GM13977 (cell line): Measurements from ENCODE around the gene PCDHGB3.
A peak's percentile ranks its signal among the peaks of the same experiment; 100 is the strongest.
"Not testable (repeated sequence)": the region's sequence is repeated elsewhere in the genome, so short reads cannot be mapped to it uniquely, and the experiment has no call there.

Experiments used
- DNase-seq: peaks from one replicate; pipeline ENCODE4 v3.0.0; 2012; ENCODE audit warnings: low spot score
- CTCF ChIP-seq: IDR thresholded peaks from 2 replicates; pipeline ENCODE4 v1.5.1; 2012; ENCODE audit warnings: mild to moderate bottlenecking, control low read depth; ENCODE audit not compliant: insufficient read depth; ENCODE audit errors: extremely low read depth, missing control alignments
- in situ Hi-C: fragments of 300-500 bp; cut with MboI; formaldehyde crosslinking; loops from one replicate; pipeline ENCODE4 v1.12.0; 2022; ENCODE audit warnings: low sequenced_read_pairs, low pct_unique_long_range_greater_than_20kb, mixed read lengths, inconsistent platforms; ENCODE audit not compliant: unreplicated experiment

PCDHGB3 gene

DNA sequence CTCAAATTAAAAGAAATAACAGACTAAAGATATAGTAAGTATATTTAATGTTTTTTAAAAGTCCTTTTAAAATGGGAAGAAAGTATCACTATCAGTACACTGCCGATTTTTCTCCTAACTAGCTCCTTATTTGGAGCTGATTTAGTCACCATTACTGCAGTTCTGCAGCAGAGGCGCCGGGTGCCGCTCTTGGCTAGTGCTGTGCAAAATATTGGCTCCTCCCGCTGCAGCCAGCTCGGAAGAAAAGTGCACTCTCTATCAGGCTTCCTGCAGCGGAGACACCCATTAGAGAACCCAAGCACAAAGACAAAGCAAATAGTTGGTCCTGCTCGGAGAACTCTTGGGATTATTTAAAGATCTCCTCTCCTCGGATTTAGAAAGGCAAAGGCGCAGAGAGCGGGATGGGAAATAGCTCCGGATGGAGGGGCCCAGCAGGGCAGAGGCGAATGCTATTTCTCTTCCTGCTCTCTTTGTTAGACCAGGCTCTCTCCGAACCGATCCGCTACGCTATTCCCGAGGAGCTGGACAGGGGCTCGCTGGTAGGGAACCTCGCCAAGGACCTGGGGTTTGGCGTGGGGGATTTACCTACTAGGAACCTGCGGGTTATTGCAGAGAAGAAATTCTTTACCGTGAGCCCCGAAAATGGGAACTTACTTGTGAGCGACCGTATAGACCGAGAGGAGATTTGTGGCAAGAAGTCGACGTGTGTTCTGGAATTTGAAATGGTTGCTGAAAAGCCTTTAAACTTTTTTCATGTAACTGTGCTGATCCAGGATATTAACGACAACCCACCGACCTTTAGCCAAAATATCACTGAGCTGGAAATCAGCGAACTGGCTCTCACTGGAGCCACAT, at the start of gene PCDHGB3:
PCDHGB3 (plus strand) TSS at position 249 of the 855 bp plus-strand sequence; CDS start at position 402, 153 bp downstream.
- in situ Hi-C loops, result no loop called here
- peak; percentile 77 for TF ChIP-seq CTCF
- peak; percentile 84 for DNase-seq

GRCh38 chr5:141322261-141322660, 47.8 kb upstream of the PCDHGB3 start:
- no peak for TF ChIP-seq CTCF
- in situ Hi-C loops, result no loop called here
- DNase-seq, result no peak

DNA sequence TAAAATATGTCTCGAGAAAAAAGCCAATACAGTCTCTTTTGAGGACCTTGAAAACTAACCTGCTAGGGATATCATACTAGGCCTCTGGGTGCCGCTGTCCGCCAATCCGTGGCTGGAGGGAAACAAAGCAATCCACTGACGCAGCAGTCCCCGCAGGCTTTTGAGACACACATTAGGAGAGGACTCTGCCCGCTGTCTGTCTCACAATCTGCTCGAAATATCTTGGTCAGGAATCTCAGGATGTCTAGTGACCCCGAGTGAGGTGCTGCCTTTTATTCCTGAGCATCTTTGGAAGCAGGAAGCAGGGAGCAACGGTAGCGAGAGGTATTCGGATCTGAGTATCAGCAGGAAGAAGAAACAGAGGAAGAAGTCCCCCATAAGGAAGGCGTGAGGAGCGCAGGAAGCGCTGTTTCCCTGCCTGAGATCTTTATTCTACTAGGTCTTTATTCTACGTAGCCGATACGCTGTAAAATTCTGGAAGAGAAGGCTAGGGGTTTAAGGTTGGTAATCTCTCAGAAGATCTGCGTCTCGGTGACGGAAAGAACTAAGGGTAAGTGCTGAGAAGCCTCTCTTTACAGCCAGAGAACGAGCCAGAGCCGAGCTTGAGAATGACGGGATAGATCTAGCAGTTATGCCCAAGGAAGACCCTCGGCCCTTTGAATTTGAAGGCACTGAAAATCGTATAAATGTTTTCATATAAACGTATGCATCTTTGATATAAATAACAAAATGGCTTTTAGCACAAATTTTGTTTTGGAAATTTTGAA, 43.8 kb upstream of the PCDHGB3 start:
- DNase-seq, result no peak
- in situ Hi-C loops, result no loop called here
- TF ChIP-seq CTCF, result peak; percentile 31

GRCh38 chr5:141328231-141328630, 41.8 kb upstream of the PCDHGB3 start:
- in situ Hi-C loops, result no loop called here
- DNase-seq, result no peak
- no peak for TF ChIP-seq CTCF

GRCh38 chr5:141330299-141331080, 39.6 kb upstream of the PCDHGB3 start, which contains the start of gene PCDHGA1:
PCDHGA1 (plus strand) TSS chr5:141330514.
- in situ Hi-C loops, result no loop called here
- no peak for DNase-seq
- TF ChIP-seq CTCF, result peak; percentile 68

- in situ Hi-C loops, DNase-seq: not testable (repeated sequence)
Measured at GRCh38 chr5:141332571-141332970, 37.5 kb upstream of the PCDHGB3 start.
